HG03103 (cell line): Measurements from ENCODE around the gene TNFRSF25.
"Not testable (repeated sequence)": the region's sequence is repeated elsewhere in the genome, so short reads cannot be mapped to it uniquely, and the experiment has no call there.

Experiments
- ATAC-seq: cut with Tn5 transposase; IDR thresholded peaks from one replicate; pipeline ENCODE4 v1.9.1; 2021; ENCODE audit warnings: low read depth; ENCODE audit not compliant: unreplicated experiment

TNFRSF25 gene

GRCh38 chr1:6470132-6471085 is 4.4 kb upstream of the TNFRSF25 start:
- no peak for ATAC-seq

- ATAC-seq, result no peak
Observed at GRCh38 chr1:6468729-6469461, 2.9 kb upstream of the TNFRSF25 start.

GRCh38 chr1:6467744-6468688 is 2.0 kb upstream of the TNFRSF25 start:
- ATAC-seq, result no peak

GRCh38 chr1:6467224-6467623 is 1.3 kb upstream of the TNFRSF25 start:
- ATAC-seq, result no peak

GRCh38 chr1:6466751-6467150 is 778 bp upstream of the TNFRSF25 start:
- no peak for ATAC-seq

GRCh38 chr1:6465461-6466005 is 440 bp downstream of the TNFRSF25 start:
- ATAC-seq, result no peak

- no peak for ATAC-seq
Observed at GRCh38 chr1:6464915-6465314, 1.1 kb downstream of the TNFRSF25 start.

GRCh38 chr1:6464514-6464836 is 1.5 kb downstream of the TNFRSF25 start:
- no peak for ATAC-seq

GRCh38 chr1:6463120-6463412 is 2.9 kb downstream of the TNFRSF25 start:
- no peak for ATAC-seq

GRCh38 chr1:6462412-6463119 is 3.4 kb downstream of the TNFRSF25 start:
- ATAC-seq, result no peak

GRCh38 chr1:6461538-6462411 is 4.2 kb downstream of the TNFRSF25 start:
- ATAC-seq, result no peak

- no peak for ATAC-seq
Observed at GRCh38 chr1:6461051-6461530, 4.9 kb downstream of the TNFRSF25 start.

GRCh38 chr1:6460301-6461050 is 5.5 kb downstream of the TNFRSF25 start:
- no peak for ATAC-seq

GRCh38 chr1:6459850-6460265 is 6.1 kb downstream of the TNFRSF25 start:
- no peak for ATAC-seq

GRCh38 chr1:6456800-6457466 is 9.0 kb downstream of the TNFRSF25 start:
- ATAC-seq, result no peak

- ATAC-seq, result not testable (repeated sequence)
Observed at GRCh38 chr1:6455752-6456520, 10.0 kb downstream of the TNFRSF25 start.
